Lung (tissue), 12 donors: ENCODE measurements around the gene CEP104. TPM values are rescaled to one million over a fixed set of nuclear protein-coding genes. Genes with fewer than 3 reads are reported as not detected.

Experiments
- ATAC-seq: fragments of 200-7000 bp; cut with Tn5 transposase; one replicate; pipeline ENCODE4 v1.9.1; 2020; ENCODE audit warnings: moderate number of reproducible peaks; ENCODE audit not compliant: insufficient read depth, low FRiP score
- DNase-seq, 3 donors: peaks; one replicate each; pipeline ENCODE4 v3.0.0-alpha.2; 2013 to 2017
- H3K27ac ChIP-seq, 2 donors: one replicate each; pipeline ENCODE4 v1.5.1; 2013; ENCODE audit warnings: mild to moderate bottlenecking in 2 of 2, moderate library complexity in 2 of 2, control low read depth in 1 of 2, inconsistent platforms in 1 of 2, low read depth in 1 of 2, low read length in 1 of 2
- H3K27me3 ChIP-seq, 3 donors: one replicate each; pipeline ENCODE4 v1.5.1; 2013; ENCODE audit warnings: low read length in 2 of 3; ENCODE audit not compliant: control insufficient read depth in 3 of 3, insufficient read depth in 3 of 3
- H3K36me3 ChIP-seq, 4 donors: one replicate each; pipeline ENCODE4 v1.5.1; 2013; ENCODE audit warnings: low read length in 4 of 4, mild to moderate bottlenecking in 1 of 4, moderate library complexity in 1 of 4; ENCODE audit not compliant: control insufficient read depth in 4 of 4, insufficient read depth in 4 of 4
- H3K4me1 ChIP-seq, 5 donors: one replicate each; pipeline ENCODE4 v1.5.1; 2013; ENCODE audit warnings: low read length in 5 of 5, mild to moderate bottlenecking in 2 of 5, moderate library complexity in 1 of 5; ENCODE audit not compliant: control insufficient read depth in 5 of 5, insufficient read depth in 5 of 5
- H3K4me3 ChIP-seq: one replicate; pipeline ENCODE4 v1.5.1; 2013; ENCODE audit warnings: mild to moderate bottlenecking, control low read depth, moderate library complexity
- H3K9ac ChIP-seq, 2 donors: one replicate each; pipeline ENCODE4 v1.5.1; 2013; ENCODE audit warnings: low read length in 2 of 2, control low read depth in 1 of 2; ENCODE audit not compliant: insufficient read depth in 1 of 2
- H3K9me3 ChIP-seq, 4 donors: one replicate each; pipeline ENCODE4 v1.5.1; 2013; ENCODE audit warnings: low read length in 3 of 4, mild to moderate bottlenecking in 1 of 4, moderate library complexity in 1 of 4; ENCODE audit not compliant: control insufficient read depth in 4 of 4, insufficient read depth in 3 of 4
- WGBS, 2 donors: extraction: QIAGEN DNeasy Blood & Tissue Kit; methylation state at CpG; one replicate each; pipeline ENCODE4 v1.1.7; 2013; 5-methylcytosine and 5-hydroxymethylcytosine counted together
- polyA plus RNA-seq, 2 donors: library from polyadenylated mRNA; stranded (reverse); fragments of 200-250 nt; gene quantifications; one replicate each; pipeline ENCODE4 v1.2.1, GENCODE V29; 2013
- total RNA-seq, 2 donors: library from RNA; depleted of rRNA in 1 of 2; stranded (reverse); fragments of >200 nt in 1 of 2; gene quantifications; one replicate each; pipeline ENCODE4 v1.2.1, GENCODE V29; 2014 to 2021
- TF ChIP-seq, protein P1 (sequence below): IDR thresholded peaks from 2 replicates; pipeline ENCODE4 v1.5.1; 2012; ENCODE audit warnings: mild to moderate bottlenecking; ENCODE audit errors: control extremely low read depth, extremely low read depth
- donor health status: control.
- donor health status: control.
- donor health status: Bipolar disorder and iron deficiency.
- donor health status: healthy.
- donor health status: DM: yes; HTN: yes; CAD: no.

CEP104 gene
- total and polyA plus RNA-seq, 4 donors, result 8.9 to 56.5 (median 25.5) TPM

DNA sequence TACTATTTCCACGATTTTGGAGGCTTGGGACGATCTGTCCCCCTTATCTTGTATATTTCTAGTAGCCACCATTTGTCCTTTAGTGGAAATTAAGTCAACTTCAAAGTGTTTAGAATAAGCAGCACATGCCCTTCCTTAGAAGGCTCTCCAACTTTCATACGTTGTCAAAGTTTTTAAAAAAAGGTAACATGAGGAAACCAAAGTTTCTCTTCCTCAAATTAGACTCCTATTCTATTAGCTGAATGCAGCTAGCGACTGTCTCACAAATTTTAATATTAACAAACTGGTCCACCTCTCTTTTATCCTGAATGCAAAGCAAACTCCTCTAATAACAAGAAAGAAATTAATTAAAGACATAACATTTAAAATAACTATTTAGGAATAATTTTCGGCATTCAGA, 36.2 kb upstream of the CEP104 start:
- Histone ChIP-seq H3K27me3 (no peaks in the 10 kb centered on the region), H3K9ac (no peak overlapping the region), H3K36me3 (peaks cover 6 to 27% (median 27%) of the 10 kb centered on the region in 4 donors), H3K4me3 (no peak overlapping the region), H3K4me1 (peaks cover 0 to 10% (median 0%) of the 10 kb centered on the region in 5 donors), H3K27ac (no peak overlapping the region), H3K9me3 (peaks cover 0 to 2% (median under 1%) of the 10 kb centered on the region in 4 donors)
- TF ChIP-seq, protein P1, sequence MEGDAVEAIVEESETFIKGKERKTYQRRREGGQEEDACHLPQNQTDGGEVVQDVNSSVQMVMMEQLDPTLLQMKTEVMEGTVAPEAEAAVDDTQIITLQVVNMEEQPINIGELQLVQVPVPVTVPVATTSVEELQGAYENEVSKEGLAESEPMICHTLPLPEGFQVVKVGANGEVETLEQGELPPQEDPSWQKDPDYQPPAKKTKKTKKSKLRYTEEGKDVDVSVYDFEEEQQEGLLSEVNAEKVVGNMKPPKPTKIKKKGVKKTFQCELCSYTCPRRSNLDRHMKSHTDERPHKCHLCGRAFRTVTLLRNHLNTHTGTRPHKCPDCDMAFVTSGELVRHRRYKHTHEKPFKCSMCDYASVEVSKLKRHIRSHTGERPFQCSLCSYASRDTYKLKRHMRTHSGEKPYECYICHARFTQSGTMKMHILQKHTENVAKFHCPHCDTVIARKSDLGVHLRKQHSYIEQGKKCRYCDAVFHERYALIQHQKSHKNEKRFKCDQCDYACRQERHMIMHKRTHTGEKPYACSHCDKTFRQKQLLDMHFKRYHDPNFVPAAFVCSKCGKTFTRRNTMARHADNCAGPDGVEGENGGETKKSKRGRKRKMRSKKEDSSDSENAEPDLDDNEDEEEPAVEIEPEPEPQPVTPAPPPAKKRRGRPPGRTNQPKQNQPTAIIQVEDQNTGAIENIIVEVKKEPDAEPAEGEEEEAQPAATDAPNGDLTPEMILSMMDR, result no peak
- no peak for DNase-seq
- no peak for ATAC-seq
- 71 to 77% methylated on average over 5 of the region's 5 CpGs for WGBS, 2 donors

DNA sequence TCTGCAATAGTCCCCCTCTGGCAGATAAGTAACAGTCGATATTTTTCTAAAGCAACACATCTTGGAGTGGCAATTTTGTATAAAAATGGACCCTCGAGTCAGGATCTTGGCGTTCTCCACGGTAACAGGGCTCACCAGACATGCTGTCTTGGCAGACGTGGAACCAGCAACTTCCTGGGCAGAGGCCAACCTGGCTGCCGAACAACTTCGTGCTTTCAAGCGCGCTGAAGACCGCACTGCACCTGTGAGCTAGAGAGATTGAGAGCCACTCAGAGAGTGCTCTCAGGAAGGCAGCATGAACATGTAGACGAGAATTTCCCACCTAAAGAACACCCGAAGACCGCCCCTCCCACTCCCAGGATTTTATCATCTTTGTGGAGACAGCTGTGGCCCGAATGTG, 35.7 kb upstream of the CEP104 start:
- H3K36me3 ChIP-seq, result peaks cover 6 to 29% (median 27%) of the 10 kb centered on the region in 4 donors
- H3K9me3 ChIP-seq, result no peaks in the 10 kb centered on the region
- 63 to 80% methylated on average over 14 of the region's 14 CpGs for WGBS, 2 donors
- peaks cover 0 to 10% (median 0%) of the 10 kb centered on the region in 5 donors for H3K4me1 ChIP-seq
- no peaks in the 10 kb centered on the region for H3K27me3 ChIP-seq
- DNase-seq, result no peak
- H3K4me3 ChIP-seq, result no peak overlapping the region
- ATAC-seq, result no peak
- TF ChIP-seq, protein P1, result no peak
- no peak overlapping the region for H3K9ac ChIP-seq
- no peak overlapping the region for H3K27ac ChIP-seq

DNA sequence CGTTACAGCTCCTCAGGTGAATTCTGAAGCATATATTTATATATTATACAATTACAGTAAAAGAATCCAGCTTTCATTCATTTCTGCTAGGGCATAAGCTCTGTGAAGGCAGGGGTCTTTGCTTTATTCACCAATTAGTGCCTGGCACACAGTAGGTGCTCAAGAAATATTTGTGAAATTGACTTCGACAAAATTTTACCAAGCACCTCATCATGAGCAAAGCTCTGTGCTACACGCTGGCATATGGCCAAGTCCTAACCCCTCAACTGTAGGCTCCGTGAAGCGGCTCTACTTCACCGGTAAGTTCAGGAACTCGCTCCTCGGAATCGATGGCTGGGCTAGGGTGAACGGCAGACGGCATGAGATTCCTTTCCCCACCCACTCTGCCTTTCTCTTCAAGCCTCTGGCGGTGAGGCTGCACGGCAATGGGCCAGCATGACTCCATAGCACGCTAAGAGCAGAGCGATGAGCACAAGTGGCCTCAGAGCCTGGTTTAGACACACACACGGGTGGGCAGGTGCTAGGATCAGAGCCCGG, 34.4 kb upstream of the CEP104 start:
- TF ChIP-seq, protein P1, result no peak
- Histone ChIP-seq H3K4me1 (peaks cover 0 to 9% (median 0%) of the 10 kb centered on the region in 5 donors), H3K36me3 (peaks cover 9 to 35% (median 32%) of the 10 kb centered on the region in 4 donors), H3K9ac (no peak overlapping the region), H3K27ac (peak overlapping the region in 1 of 2 donors; percentile 67), H3K27me3 (no peaks in the 10 kb centered on the region), H3K4me3 (no peak overlapping the region), H3K9me3 (no peaks in the 10 kb centered on the region)
- 74 to 85% methylated on average over 17 of the region's 17 CpGs for WGBS, 2 donors
- no peak for DNase-seq
- no peak for ATAC-seq
